SK-N-SH (cell line): ENCODE data around the gene CDK14. TPM values are rescaled to one million over a fixed set of nuclear protein-coding genes. Genes with fewer than 3 reads are reported as not detected.
A peak's percentile ranks its signal among the peaks of the same experiment; 100 is the strongest.

Experiments
- CTCF ChIA-PET: fragments of 300-600, 350-600 bp; formaldehyde crosslinking; extraction: SDS; loops from one replicate; lab custom pipeline; 2021; lab: Yijun Ruan, JAX
- POLR2A ChIA-PET: fragments of 350-600 bp; sonication (Branson Sonifier 250); formaldehyde crosslinking; extraction: SDS; loops from one replicate; lab custom pipeline; 2020; ENCODE audit warnings: antibody characterized with exemption, inconsistent platforms; lab: Yijun Ruan, JAX
- DNase-seq: peaks from one replicate; pipeline ENCODE4 v3.0.0; 2012
- H2AFZ ChIP-seq: fragments of 200-600 bp; sonication (generic); 2 replicates; pipeline ENCODE4 v1.8.1; 2016; ENCODE audit warnings: antibody characterized with exemption, mild to moderate bottlenecking, low read depth
- H3F3A ChIP-seq: fragments of 200-600 bp; sonication (generic); replicated peaks from 2 replicates; pipeline ENCODE3; 2016; ENCODE audit warnings: antibody characterized with exemption, mild to moderate bottlenecking; ENCODE audit not compliant: insufficient read depth
- H3K27ac ChIP-seq, 2 experiments: fragments of 200-500 bp in 1 of 2; fragments of 200-600 bp in 1 of 2; sonication (Bioruptor generic) in 1 of 2; sonication (generic), shearing (Covaris generic) in 1 of 2; 2 replicates each; pipeline versions ENCODE4 v1.5.1 to v1.6.1; 2014 to 2016; ENCODE audit warnings: low read depth in 2 of 2, inconsistent platforms in 1 of 2, low read length in 1 of 2, mild to moderate bottlenecking in 1 of 2, mixed read lengths in 1 of 2
- H3K27me3 ChIP-seq: fragments of 200-600 bp; sonication (generic), shearing (Covaris generic); 2 replicates; pipeline ENCODE4 v1.6.1; 2016; ENCODE audit warnings: mixed run types; ENCODE audit not compliant: insufficient read depth
- H3K36me3 ChIP-seq, 2 experiments: fragments of 200-500 bp in 1 of 2; fragments of 200-600 bp in 1 of 2; sonication (Bioruptor generic) in 1 of 2; sonication (generic) in 1 of 2; replicated peaks in 1 of 2; 2 replicates each; pipeline versions ENCODE3 to v1.5.1; 2014 to 2016; ENCODE audit warnings: low read length in 1 of 2, mild to moderate bottlenecking in 1 of 2; ENCODE audit not compliant: insufficient read depth in 2 of 2, control insufficient read depth in 1 of 2
- H3K4me1 ChIP-seq, 2 experiments: fragments of 200-500 bp in 1 of 2; fragments of 200-600 bp in 1 of 2; sonication (Bioruptor generic) in 1 of 2; sonication (generic), shearing (Covaris generic) in 1 of 2; 2 replicates each; pipeline versions ENCODE4 v1.5.1 to v1.6.1; 2014 to 2016; ENCODE audit warnings: low read depth in 1 of 2, low read length in 1 of 2, mixed run types in 1 of 2; ENCODE audit not compliant: insufficient read depth in 2 of 2, control insufficient read depth in 1 of 2
- H3K4me2 ChIP-seq: fragments of 200-600 bp; sonication (generic), shearing (Covaris generic); 2 replicates; pipeline ENCODE4 v1.6.1; 2017; ENCODE audit warnings: mixed run types
- H3K4me3 ChIP-seq, 2 experiments: fragments of 200-500 bp in 1 of 2; fragments of 200-600 bp in 1 of 2; sonication (Bioruptor generic) in 1 of 2; sonication (generic), shearing (Covaris generic) in 1 of 2; 2 replicates each; pipeline versions ENCODE4 v1.5.1 to v1.8.1; 2014 to 2016; ENCODE audit warnings: low read depth in 2 of 2, inconsistent platforms in 1 of 2, low read length in 1 of 2, mild to moderate bottlenecking in 1 of 2, mixed read lengths in 1 of 2, moderate library complexity in 1 of 2
- H3K79me2 ChIP-seq: fragments of 200-600 bp; sonication (generic); 2 replicates; pipeline ENCODE4 v1.8.1; 2017; ENCODE audit warnings: mild to moderate bottlenecking; ENCODE audit not compliant: insufficient read depth
- H3K9ac ChIP-seq: fragments of 200-600 bp; sonication (generic); 2 replicates; pipeline ENCODE4 v1.6.1; 2017; ENCODE audit warnings: mixed run types
- H3K9me2 ChIP-seq: fragments of 200-600 bp; sonication (generic); 2 replicates; pipeline ENCODE4 v1.6.1; 2017; ENCODE audit warnings: mixed run types
- H3K9me3 ChIP-seq: fragments of 200-600 bp; sonication (generic); 2 replicates; pipeline ENCODE4 v1.6.1; 2017; ENCODE audit warnings: mixed run types, mild to moderate bottlenecking, moderate library complexity
- H4K20me1 ChIP-seq: fragments of 200-600 bp; sonication (generic); 2 replicates; pipeline ENCODE4 v1.6.1; 2017; ENCODE audit warnings: mild to moderate bottlenecking, mixed run types; ENCODE audit not compliant: insufficient read depth
- FOXJ3 ChIP-seq: sonication (generic); formaldehyde crosslinking; IDR thresholded peaks from 2 replicates; pipeline ENCODE4 v1.5.1; 2020; ENCODE audit warnings: mild to moderate bottlenecking, missing genetic modification reagents
- FOXM1 ChIP-seq: IDR thresholded peaks from 2 replicates; pipeline ENCODE4 v1.4.0; 2012; ENCODE audit warnings: low read depth, mild to moderate bottlenecking
- GABPA ChIP-seq: IDR thresholded peaks from 2 replicates; pipeline ENCODE4 v1.4.0; 2012; ENCODE audit warnings: low read depth, mild to moderate bottlenecking
- GATA2 ChIP-seq: sonication (generic); formaldehyde crosslinking; IDR thresholded peaks from 2 replicates; pipeline ENCODE4 v1.5.0; 2020; ENCODE audit warnings: mild to moderate bottlenecking, missing genetic modification reagents
- MEF2A ChIP-seq: IDR thresholded peaks from 2 replicates; pipeline ENCODE4 v1.4.0; 2012; ENCODE audit warnings: low read depth, borderline replicate concordance
- MXI1 ChIP-seq: IDR thresholded peaks from 2 replicates; pipeline ENCODE4 v1.6.1; 2012; ENCODE audit warnings: mild to moderate bottlenecking, low read depth, low read length, improper control_type of control experiment
- NRF1 ChIP-seq: IDR thresholded peaks from 2 replicates; pipeline ENCODE4 v1.6.1; 2012; ENCODE audit warnings: low read depth, mild to moderate bottlenecking, low read length
- PBX3 ChIP-seq: IDR thresholded peaks from 2 replicates; pipeline ENCODE4; 2012
- RAD21 ChIP-seq: IDR thresholded peaks from 2 replicates; pipeline ENCODE4 v1.6.1; 2012; ENCODE audit warnings: mild to moderate bottlenecking, low read length
- REST ChIP-seq: IDR thresholded peaks from 2 replicates; pipeline ENCODE4 v1.6.1; 2012; ENCODE audit warnings: mild to moderate bottlenecking, low read depth, low read length, moderate library complexity
- RFX5 ChIP-seq: IDR thresholded peaks from 2 replicates; pipeline ENCODE4 v1.6.1; 2012; ENCODE audit warnings: mild to moderate bottlenecking, improper control_type of control experiment, low read length
- TAF1 ChIP-seq: IDR thresholded peaks from 2 replicates; pipeline ENCODE4 v1.6.1; 2012; ENCODE audit warnings: low read depth, mild to moderate bottlenecking, low read length, moderate library complexity, borderline replicate concordance
- TCF12 ChIP-seq: IDR thresholded peaks from 2 replicates; pipeline ENCODE4 v1.4.0; 2012
- USF2 ChIP-seq: fragments of 150-350 bp; IDR thresholded peaks from 2 replicates; pipeline ENCODE4 v1.6.1; 2017; ENCODE audit warnings: antibody characterized with exemption, low read length, low read depth, borderline replicate concordance
- YY1 ChIP-seq: IDR thresholded peaks from 2 replicates; pipeline ENCODE4 v1.4.0; 2012; ENCODE audit warnings: low read depth, mild to moderate bottlenecking
- WGBS: methylation state at CpG from one replicate; pipeline ENCODE4 v1.1.6; 2017; ENCODE audit warnings: low lambda C conversion rate; 5-methylcytosine and 5-hydroxymethylcytosine counted together
- polyA plus RNA-seq, 3 experiments: library from polyadenylated mRNA; depleted of rRNA; stranded (reverse); fragments of >200 nt; gene quantifications; 2 replicates each; pipeline ENCODE4 v1.2.3, GENCODE V29; 2012

The CDK14 gene
- polyA plus RNA-seq, 1 of the 3 experiments (the other 2 are of a cell fraction) = 13.9 TPM

GRCh38 chr7:90675982-90676381 lies 79.9 kb downstream of the CDK14 start:
- Histone ChIP-seq H3K36me3 (peaks cover 0 to 10% of the 10 kb centered on the region in 2 experiments), H3F3A (peaks cover 4% of the 10 kb centered on the region), H3K4me2 (no peak overlapping the region), H3K4me1 (peaks cover 8 to 18% of the 10 kb centered on the region in 2 experiments), H3K4me3 (no peak overlapping the region), H3K9me3 (no peaks in the 10 kb centered on the region), H3K9ac (no peak overlapping the region), H3K79me2 (peaks cover 90% of the 10 kb centered on the region), H3K9me2 (no peaks in the 10 kb centered on the region), H3K27ac (no peak overlapping the region), H3K27me3 (no peaks in the 10 kb centered on the region), H4K20me1 (peaks cover 69% of the 10 kb centered on the region), H2AFZ (no peak overlapping the region)
- ChIA-PET CTCF (no interaction called here), POLR2A (no interaction called here)
- TF ChIP-seq TCF12 = no peak
- DNase-seq = no peak
- WGBS = 91% methylated on average over 3 of the region's 3 CpGs

- H3F3A ChIP-seq = peaks cover 11% of the 10 kb centered on the region
- H3K27ac ChIP-seq = peak overlapping the region in 1 of 2 experiments; percentile 12; a peak in 1 of 4 replicates
- H3K79me2 ChIP-seq = peaks cover 95% of the 10 kb centered on the region
- H3K27me3 ChIP-seq = no peaks in the 10 kb centered on the region
- CTCF ChIA-PET = interaction anchor here (0.6 to 1.2 kb wide), 3 partner anchors 10 to 72 kb away, joined by 3 read pairs; no protein-coding TSS in a partner anchor
- POLR2A ChIA-PET = interaction anchor here (0.6 kb wide), 1 partner anchor 38 kb away, joined by 5 read pairs; no protein-coding TSS in a partner anchor
- no peak for TF ChIP-seq YY1
- 0 out of 2 replicates have a peak, but pooled peaks have one; percentile 8 for TF ChIP-seq PBX3
- no peak for TF ChIP-seq FOXM1
- no peaks in the 10 kb centered on the region for H3K9me2 ChIP-seq
- no peaks in the 10 kb centered on the region for H3K9me3 ChIP-seq
- H3K9ac ChIP-seq = no peak overlapping the region
- H4K20me1 ChIP-seq = peaks cover 84% of the 10 kb centered on the region
- 84% methylated on average over 10 of the region's 10 CpGs for WGBS
- H3K4me3 ChIP-seq = no peak overlapping the region
- peaks cover 10 to 24% of the 10 kb centered on the region in 2 experiments for H3K4me1 ChIP-seq
- DNase-seq = no peak
- H3K4me2 ChIP-seq = 0 out of 2 replicates have a peak overlapping the region, but pooled peaks have one; percentile 10
- H3K36me3 ChIP-seq = peaks cover 0 to 10% of the 10 kb centered on the region in 2 experiments
- no peak overlapping the region for H2AFZ ChIP-seq
Observed at GRCh38 chr7:90677486-90678404, 81.6 kb downstream of the CDK14 start.

- 77% methylated on average over 3 of the region's 3 CpGs for WGBS
- Histone ChIP-seq H3K27me3 (no peaks in the 10 kb centered on the region), H2AFZ (no peak overlapping the region), H3K4me3 (no peak overlapping the region), H3K9me3 (no peaks in the 10 kb centered on the region), H3K36me3 (peaks cover 0 to 10% of the 10 kb centered on the region in 2 experiments), H3K79me2 (peaks cover 96% of the 10 kb centered on the region), H3K4me1 (peaks cover 10 to 24% of the 10 kb centered on the region in 2 experiments), H3K9me2 (no peaks in the 10 kb centered on the region), H4K20me1 (peaks cover 86% of the 10 kb centered on the region), H3K4me2 (no peak overlapping the region), H3K27ac (no peak overlapping the region), H3K9ac (no peak overlapping the region), H3F3A (peaks cover 11% of the 10 kb centered on the region)
- ChIA-PET CTCF (interaction anchor here (0.9 to 1.2 kb wide), 2 partner anchors 19 to 70 kb away, joined by 3 to 4 read pairs; no protein-coding TSS in a partner anchor), POLR2A (interaction anchor here (0.6 kb wide), 1 partner anchor 9 kb away, joined by 3 read pairs; no protein-coding TSS in a partner anchor)
- DNase-seq = no peak
- TF ChIP-seq GABPA = no peak
- no peak for TF ChIP-seq GATA2 (CRISPR knock-in tag)
- no peak for TF ChIP-seq RAD21
- no peak for TF ChIP-seq REST
- no peak for TF ChIP-seq MXI1
- no peak for TF ChIP-seq USF2
- TF ChIP-seq MEF2A = no peak
- TF ChIP-seq TAF1 = no peak
- no peak for TF ChIP-seq RFX5
- TF ChIP-seq NRF1 = no peak
- TF ChIP-seq FOXJ3 (CRISPR knock-in tag) = no peak
Observed at GRCh38 chr7:90678986-90679385, 82.9 kb downstream of the CDK14 start.
